ENCODE data around the gene PACRG.

Gene PACRG

GRCh38 chr6:162770136-162770535, 42.4 kb downstream of the PACRG start:
- no peak overlapping the region for H3K4me2 ChIP-seq
- no peaks in the 10 kb centered on the region for H4K20me1 ChIP-seq
- no peaks in the 10 kb centered on the region for H3K36me3 ChIP-seq
- no peak overlapping the region for H3K27ac ChIP-seq
- H3K9ac ChIP-seq = no peak overlapping the region
- no peaks in the 10 kb centered on the region for H3K9me3 ChIP-seq
- H3K27me3 ChIP-seq = no peaks in the 10 kb centered on the region
- no peak for TF ChIP-seq Cebpa-rat (IDR thresholded peaks at IDR 0.05)
- 0 out of 2 replicates have a peak, but pooled peaks cover 4% of the 10 kb centered on the region for H3K4me1 ChIP-seq
- H3K4me3 ChIP-seq = no peak overlapping the region

DNA sequence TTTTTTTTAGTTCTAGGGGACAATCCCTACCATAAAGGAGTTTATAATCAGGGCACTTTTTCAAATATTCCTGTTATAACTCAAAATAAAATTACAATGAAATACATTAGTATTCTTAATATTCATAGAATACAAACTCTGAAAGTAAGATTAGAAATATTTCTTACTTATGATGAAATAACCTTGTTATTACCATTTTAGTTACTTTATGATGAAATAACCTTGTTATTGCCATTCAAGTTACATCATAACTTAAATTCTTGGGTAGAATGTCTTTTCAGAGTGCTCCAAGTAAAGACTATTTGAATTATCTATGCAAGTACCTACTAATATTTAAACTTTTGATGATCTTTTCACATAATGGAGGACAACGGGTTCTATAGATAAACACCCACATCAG, 43.2 kb downstream of the PACRG start:
- Histone ChIP-seq H3K36me3 (no peaks in the 10 kb centered on the region), H3K4me1 (0 out of 2 replicates have a peak, but pooled peaks cover 4% of the 10 kb centered on the region), H3K9me3 (no peaks in the 10 kb centered on the region), H3K27ac (no peak overlapping the region), H3K9ac (no peak overlapping the region), H3K4me2 (no peak overlapping the region), H4K20me1 (no peaks in the 10 kb centered on the region), H3K4me3 (no peak overlapping the region), H3K27me3 (no peaks in the 10 kb centered on the region)
- no peak for TF ChIP-seq Cebpa-rat (IDR thresholded peaks at IDR 0.05)

DNA sequence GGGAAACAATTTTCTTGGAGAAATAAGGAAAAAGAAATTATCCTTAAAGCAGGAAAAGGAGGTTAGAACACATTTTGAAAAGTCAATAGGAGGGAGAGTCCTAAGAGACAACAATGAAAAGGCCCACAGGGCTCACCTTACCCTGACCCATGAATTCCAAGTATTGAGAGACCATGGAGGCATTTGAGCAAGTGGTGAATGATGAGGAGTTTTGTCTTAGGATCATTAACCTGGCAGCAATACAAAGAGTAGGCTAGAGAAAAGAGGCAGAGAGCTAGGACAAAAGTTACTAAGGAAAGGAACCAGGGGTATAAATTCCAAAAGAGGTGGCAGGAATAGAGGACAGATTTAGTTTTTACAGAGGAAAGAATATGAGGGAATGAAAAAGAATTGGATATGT, 44.7 kb downstream of the PACRG start:
- no peak overlapping the region for H3K9ac ChIP-seq
- H3K4me3 ChIP-seq = no peak overlapping the region
- 0 out of 2 replicates have a peak, but pooled peaks cover 4% of the 10 kb centered on the region for H3K4me1 ChIP-seq
- TF ChIP-seq Cebpa-rat (IDR thresholded peaks at IDR 0.05) = no peak
- no peak overlapping the region for H3K27ac ChIP-seq
- H3K36me3 ChIP-seq = no peaks in the 10 kb centered on the region
- no peak overlapping the region for H3K4me2 ChIP-seq
- no peaks in the 10 kb centered on the region for H3K9me3 ChIP-seq
- no peaks in the 10 kb centered on the region for H3K27me3 ChIP-seq
- H4K20me1 ChIP-seq = no peaks in the 10 kb centered on the region

- TF ChIP-seq Cebpa-rat (IDR thresholded peaks at IDR 0.05) = no peak
- 0 out of 2 replicates have a peak, but pooled peaks cover under 1% of the 10 kb centered on the region for H3K4me1 ChIP-seq
- no peaks in the 10 kb centered on the region for H3K27me3 ChIP-seq
- H4K20me1 ChIP-seq = no peaks in the 10 kb centered on the region
- no peaks in the 10 kb centered on the region for H3K36me3 ChIP-seq
- H3K9me3 ChIP-seq = no peaks in the 10 kb centered on the region
- H3K4me2 ChIP-seq = no peak overlapping the region
- no peak overlapping the region for H3K27ac ChIP-seq
- no peak overlapping the region for H3K4me3 ChIP-seq
- no peak overlapping the region for H3K9ac ChIP-seq
Observed at GRCh38 chr6:162773996-162774395, 46.2 kb downstream of the PACRG start.

DNA sequence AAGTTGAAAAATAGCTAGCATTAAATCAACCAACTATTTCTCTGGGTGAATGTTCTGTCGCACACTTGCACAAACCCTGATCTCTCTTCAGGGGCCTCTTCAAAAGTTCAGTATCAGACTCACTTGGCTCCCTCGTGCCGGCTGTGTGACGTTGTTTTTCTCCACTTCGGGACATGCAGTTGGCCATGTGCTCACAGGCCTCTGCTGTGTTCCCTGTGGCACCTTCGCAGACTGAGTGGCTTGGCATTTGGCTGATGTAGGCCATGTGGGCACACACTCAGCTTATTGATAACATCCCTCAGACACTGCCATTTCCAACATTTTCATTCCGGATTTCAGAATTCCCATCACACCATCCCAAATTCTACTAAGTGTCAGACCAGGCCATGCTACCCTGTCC, 49.3 kb downstream of the PACRG start:
- no peak overlapping the region for H3K4me3 ChIP-seq
- H3K9ac ChIP-seq = no peak overlapping the region
- no peak overlapping the region for H3K27ac ChIP-seq
- H3K4me2 ChIP-seq = no peak overlapping the region
- no peaks in the 10 kb centered on the region for H4K20me1 ChIP-seq
- no peaks in the 10 kb centered on the region for H3K36me3 ChIP-seq
- no peak for TF ChIP-seq Cebpa-rat (IDR thresholded peaks at IDR 0.05)
- H3K4me1 ChIP-seq = no peaks in the 10 kb centered on the region
- no peaks in the 10 kb centered on the region for H3K27me3 ChIP-seq
- H3K9me3 ChIP-seq = no peaks in the 10 kb centered on the region; the same call in 1 of the 2 replicates

- H3K27ac ChIP-seq = no peak overlapping the region
- no peaks in the 10 kb centered on the region for H3K4me1 ChIP-seq
- no peaks in the 10 kb centered on the region for H3K36me3 ChIP-seq
- no peaks in the 10 kb centered on the region for H4K20me1 ChIP-seq
- TF ChIP-seq Cebpa-rat (IDR thresholded peaks at IDR 0.05) = no peak
- H3K4me3 ChIP-seq = no peak overlapping the region
- H3K4me2 ChIP-seq = no peak overlapping the region
- no peaks in the 10 kb centered on the region; the same call in 1 of the 2 replicates for H3K9me3 ChIP-seq
- H3K27me3 ChIP-seq = no peaks in the 10 kb centered on the region
- no peak overlapping the region for H3K9ac ChIP-seq
Observed at GRCh38 chr6:162778603-162779002, 50.8 kb downstream of the PACRG start.

GRCh38 chr6:162785632-162786242, 58.0 kb downstream of the PACRG start:
- H3K27me3 ChIP-seq = no peaks in the 10 kb centered on the region
- no peak overlapping the region for H3K27ac ChIP-seq
- H3K36me3 ChIP-seq = no peaks in the 10 kb centered on the region
- 0 out of 2 replicates have a peak, but pooled peaks have one; percentile 42 for TF ChIP-seq Cebpa-rat (IDR thresholded peaks at IDR 0.05)
- H3K9me3 ChIP-seq = peaks cover 7% of the 10 kb centered on the region; the same call in 1 of the 2 replicates
- no peak overlapping the region for H3K4me2 ChIP-seq
- H4K20me1 ChIP-seq = no peaks in the 10 kb centered on the region
- no peak overlapping the region for H3K4me3 ChIP-seq
- no peaks in the 10 kb centered on the region for H3K4me1 ChIP-seq
- no peak overlapping the region for H3K9ac ChIP-seq

DNA sequence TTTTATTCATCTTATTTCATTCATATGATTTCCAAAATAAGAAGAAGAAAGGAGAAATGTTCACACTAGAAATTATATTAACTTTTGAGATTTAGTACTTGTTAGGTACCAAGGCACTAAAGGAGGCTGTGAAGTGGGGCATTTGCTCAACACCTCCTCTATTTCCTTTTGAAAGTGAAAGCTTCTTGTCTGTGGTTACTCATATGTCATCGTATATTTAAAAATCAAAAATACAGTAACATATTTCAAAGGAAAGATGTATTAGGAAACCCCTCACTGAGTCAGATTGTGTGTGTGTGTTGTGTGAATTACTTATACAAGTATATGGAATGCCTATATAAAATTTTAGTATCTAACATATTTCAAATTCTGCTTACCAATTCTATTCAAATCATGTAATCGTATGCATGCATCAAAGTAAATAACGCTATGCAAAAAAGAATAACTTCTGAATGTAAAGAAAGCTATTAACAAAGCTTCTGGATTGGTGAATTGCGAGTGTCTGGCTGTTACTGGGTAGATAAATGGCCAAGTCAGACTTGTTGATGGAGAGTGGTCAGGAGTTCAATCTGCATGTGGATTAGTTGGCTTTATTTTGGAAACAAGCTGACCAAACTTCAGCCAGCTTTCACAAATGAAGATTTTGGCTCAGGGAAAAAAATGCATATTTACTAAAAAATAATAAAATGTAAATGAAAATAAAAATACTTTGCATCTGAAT, 70.9 kb downstream of the PACRG start:
- H3K4me2 ChIP-seq = peak overlapping the region; percentile 21
- H3K27me3 ChIP-seq = no peaks in the 10 kb centered on the region
- H3K27ac ChIP-seq = no peak overlapping the region
- no peaks in the 10 kb centered on the region for H4K20me1 ChIP-seq
- H3K4me3 ChIP-seq = no peak overlapping the region
- no peaks in the 10 kb centered on the region for H3K9me3 ChIP-seq
- no peaks in the 10 kb centered on the region for H3K36me3 ChIP-seq
- peaks cover 12% of the 10 kb centered on the region for H3K4me1 ChIP-seq
- H3K9ac ChIP-seq = no peak overlapping the region
- TF ChIP-seq Cebpa-rat (IDR thresholded peaks at IDR 0.05) = no peak

DNA sequence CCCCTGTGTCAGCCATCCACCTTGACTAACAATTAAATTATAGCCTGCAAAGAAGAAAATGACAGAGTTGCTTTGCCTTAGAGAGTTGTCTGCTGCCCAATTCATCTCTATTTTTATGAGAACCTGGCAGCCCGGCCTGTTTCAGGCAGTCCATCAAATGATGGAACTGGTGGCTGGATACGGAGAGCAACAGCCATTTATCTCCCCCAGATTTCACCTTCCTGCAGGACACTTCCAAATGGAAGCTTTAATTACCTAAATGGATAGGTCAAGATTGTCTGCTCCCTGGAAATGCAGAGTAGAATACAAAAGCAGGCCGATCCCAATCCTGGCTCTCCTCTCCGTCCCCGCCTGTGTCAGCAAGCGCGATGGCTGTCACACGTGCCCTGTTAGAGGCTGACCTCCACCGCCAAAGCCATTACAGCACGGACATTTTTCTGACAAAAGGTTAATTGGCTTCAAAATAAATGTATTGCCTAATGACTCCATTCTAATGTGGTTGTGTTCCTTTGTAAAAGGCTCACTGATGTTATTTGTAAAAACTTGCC, 86.7 kb downstream of the PACRG start:
- no peak for TF ChIP-seq Cebpa-rat (IDR thresholded peaks at IDR 0.05)
- Histone ChIP-seq H3K4me2 (no peak overlapping the region), H4K20me1 (no peaks in the 10 kb centered on the region)

DNA sequence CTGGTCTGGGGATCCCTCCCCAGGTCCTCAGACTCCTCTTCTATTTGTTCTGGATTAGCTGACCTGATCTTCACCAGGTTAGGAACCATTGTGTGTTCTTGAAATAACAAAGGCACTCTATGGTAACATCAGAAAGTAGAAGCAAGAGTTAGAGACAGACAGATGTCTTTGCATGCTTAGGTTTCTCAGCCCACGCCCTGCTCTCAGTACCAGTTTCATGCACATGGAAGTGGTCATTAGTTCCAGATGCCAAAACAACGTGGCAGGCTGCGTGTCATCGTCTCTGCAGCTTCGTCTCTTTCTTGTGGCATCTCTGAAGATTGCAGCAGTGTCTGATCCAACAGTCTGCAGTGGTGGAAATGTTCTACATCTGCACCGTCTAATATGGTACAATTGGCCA, 89.4 kb downstream of the PACRG start:
- TF ChIP-seq Cebpa-rat (IDR thresholded peaks at IDR 0.05) = no peak
- H3K4me1 ChIP-seq = no peaks in the 10 kb centered on the region
- no peak overlapping the region for H3K4me3 ChIP-seq
- H4K20me1 ChIP-seq = no peaks in the 10 kb centered on the region
- no peaks in the 10 kb centered on the region for H3K27me3 ChIP-seq
- no peak overlapping the region for H3K9ac ChIP-seq
- H3K36me3 ChIP-seq = no peaks in the 10 kb centered on the region
- no peak overlapping the region for H3K4me2 ChIP-seq
- no peak overlapping the region for H3K27ac ChIP-seq
- no peaks in the 10 kb centered on the region for H3K9me3 ChIP-seq

More for the DNA sequence above, 86.7 kb downstream of the PACRG start:
- H3K36me3 ChIP-seq = no peaks in the 10 kb centered on the region
- no peaks in the 10 kb centered on the region for H3K4me1 ChIP-seq
- H3K9me3 ChIP-seq = no peaks in the 10 kb centered on the region
- no peak overlapping the region for H3K9ac ChIP-seq
- H3K27ac ChIP-seq = no peak overlapping the region
- H3K4me3 ChIP-seq = no peak overlapping the region
- H3K27me3 ChIP-seq = no peaks in the 10 kb centered on the region

All from BLaER1 (cell line).